Activated CD8-positive, alpha-beta memory T cell treated with anti-CD3 and anti-CD28 coated beads, Interleukin-2, amount 10 ng/mL, durations not matched to agents 7 days and 5 days (primary cell): ENCODE data around the gene MRFAP1. TPM values are rescaled to one million over a fixed set of nuclear protein-coding genes. Genes with fewer than 3 reads are reported as not detected.
"Not testable (repeated sequence)": the region's sequence is repeated elsewhere in the genome, so short reads cannot be mapped to it uniquely, and the experiment has no call there.

Source experiments
- ATAC-seq: fragments of 150-1000 bp; cut with Tn5 transposase; one replicate; pipeline ENCODE4 v1.10.0; 2021; ENCODE audit warnings: moderate library complexity
- CTCF ChIA-PET: fragments of 350-600 bp; sonication (Branson Sonifier 250); formaldehyde crosslinking; loops from one replicate; lab custom pipeline; 2021; ENCODE audit warnings: antibody characterized with exemption; lab: Charles Lee
- DNase-seq: peaks from one replicate; pipeline ENCODE4 v3.0.0-alpha.2; 2020
- H3K27ac Mint-ChIP-seq: one replicate; pipeline ENCODE4 v1.8.0; 2021; ENCODE audit warnings: mild to moderate bottlenecking, mixed read lengths
- H3K27me3 Mint-ChIP-seq: one replicate; pipeline ENCODE4 v1.8.0; 2021; ENCODE audit warnings: mixed read lengths
- H3K36me3 Mint-ChIP-seq: one replicate; pipeline ENCODE4 v1.8.0; 2021; ENCODE audit warnings: mild to moderate bottlenecking, mixed read lengths
- H3K4me1 Mint-ChIP-seq: one replicate; pipeline ENCODE4 v1.8.0; 2021; ENCODE audit warnings: mixed read lengths
- H3K4me3 Mint-ChIP-seq: one replicate; pipeline ENCODE4 v1.8.0; 2021; ENCODE audit warnings: mild to moderate bottlenecking, moderate library complexity, mixed read lengths
- H3K9me3 Mint-ChIP-seq: one replicate; pipeline ENCODE4 v1.8.0; 2022; ENCODE audit warnings: low read depth, mixed read lengths
- total RNA-seq, 2 experiments: library from RNA; stranded (reverse); gene quantifications; one replicate each; pipeline ENCODE4 v1.2.3, GENCODE V29; 2021

The MRFAP1 gene
- total RNA-seq, 2 experiments from 2014 or later, result 109 to 122 TPM

- CTCF ChIA-PET, result interaction anchor here (1.4 to 6.9 kb wide), 9 partner anchors 10 to 398 kb away, joined by 6 to 104 read pairs (median 16); partner anchors contain the start of genes BLOC1S4, MRFAP1 and TADA2B
- DNase-seq, H3K27me3 Mint-ChIP-seq: not testable (repeated sequence)
Measured at GRCh38 chr4:6672541-6673190, 32.2 kb downstream of the MRFAP1 start.

GRCh38 chr4:6673191-6673659, 32.7 kb downstream of the MRFAP1 start:
- Mint-ChIP-seq H3K4me1 (peaks cover 40% of the 10 kb centered on the region), H3K4me3 (peak overlapping the region; percentile 91), H3K36me3 (peaks cover 32% of the 10 kb centered on the region), H3K27ac (peak overlapping the region; percentile 98)
- peak; percentile 69 for DNase-seq
- H3K9me3 Mint-ChIP-seq, ATAC-seq, H3K27me3 Mint-ChIP-seq: not testable (repeated sequence)
- CTCF ChIA-PET, result interaction anchor here (1.4 to 6.9 kb wide), 11 partner anchors 10 to 398 kb away, joined by 5 to 104 read pairs (median 16); partner anchors contain the start of genes BLOC1S4, MRFAP1 and TADA2B

More at GRCh38 chr4:6672541-6673190, 32.2 kb downstream of the MRFAP1 start:
- not testable (repeated sequence) for ATAC-seq, H3K27ac Mint-ChIP-seq, H3K9me3 Mint-ChIP-seq, H3K4me3 Mint-ChIP-seq
- Mint-ChIP-seq H3K36me3 (peaks cover 30% of the 10 kb centered on the region), H3K4me1 (peaks cover 38% of the 10 kb centered on the region)

GRCh38 chr4:6673660-6674499, 33.4 kb downstream of the MRFAP1 start:
- Mint-ChIP-seq H3K27ac (peak overlapping the region; percentile 98), H3K4me3 (peak overlapping the region; percentile 91), H3K9me3 (no peaks in the 10 kb centered on the region), H3K4me1 (peaks cover 47% of the 10 kb centered on the region), H3K36me3 (peaks cover 38% of the 10 kb centered on the region), H3K27me3 (no peaks in the 10 kb centered on the region)
- ATAC-seq (peak; percentile 79), DNase-seq (peak; percentile 96)
- CTCF ChIA-PET, result interaction anchor here (1.0 to 6.9 kb wide), 19 partner anchors 9 to 397 kb away, joined by 3 to 104 read pairs (median 13); partner anchors contain the start of genes BLOC1S4, GRPEL1, MRFAP1 and MRFAP1L1

GRCh38 chr4:6674500-6675149, 34.1 kb downstream of the MRFAP1 start:
- CTCF ChIA-PET, result interaction anchor here (0.7 to 6.9 kb wide), 20 partner anchors 9 to 396 kb away, joined by 3 to 104 read pairs (median 11); partner anchors contain the start of genes BLOC1S4, GRPEL1, MRFAP1 and MRFAP1L1
- peaks cover 41% of the 10 kb centered on the region for H3K36me3 Mint-ChIP-seq
- peaks cover 49% of the 10 kb centered on the region for H3K4me1 Mint-ChIP-seq
- peak overlapping the region; percentile 98 for H3K27ac Mint-ChIP-seq
- peak; percentile 82 for DNase-seq
- H3K9me3 Mint-ChIP-seq, result no peaks in the 10 kb centered on the region
- H3K27me3 Mint-ChIP-seq, result no peaks in the 10 kb centered on the region
- H3K4me3 Mint-ChIP-seq, result peak overlapping the region; percentile 91
- peak; percentile 43 for ATAC-seq

GRCh38 chr4:6676722-6677558, 36.5 kb downstream of the MRFAP1 start:
- DNase-seq, result no peak
- peak overlapping the region; percentile 98 for H3K27ac Mint-ChIP-seq
- peaks cover 58% of the 10 kb centered on the region for H3K4me1 Mint-ChIP-seq
- no peak for ATAC-seq
- H3K4me3 Mint-ChIP-seq, result peak overlapping the region; percentile 91
- no peaks in the 10 kb centered on the region for H3K9me3 Mint-ChIP-seq
- H3K27me3 Mint-ChIP-seq, result no peaks in the 10 kb centered on the region
- CTCF ChIA-PET, result interaction anchor here (2.3 to 6.9 kb wide), 8 partner anchors 12 to 394 kb away, joined by 13 to 104 read pairs (median 43); partner anchors contain the start of genes BLOC1S4, MRFAP1L1 and S100P
- H3K36me3 Mint-ChIP-seq, result peaks cover 55% of the 10 kb centered on the region

GRCh38 chr4:6680372-6681034, 40.0 kb downstream of the MRFAP1 start:
- DNase-seq (no peak), ATAC-seq (no peak)
- Mint-ChIP-seq H3K4me3 (no peak overlapping the region), H3K9me3 (no peaks in the 10 kb centered on the region), H3K27ac (peak overlapping the region; percentile 38), H3K36me3 (peaks cover 46% of the 10 kb centered on the region), H3K4me1 (peaks cover 52% of the 10 kb centered on the region), H3K27me3 (no peaks in the 10 kb centered on the region)
- CTCF ChIA-PET, result interaction anchor here (0.6 to 1.9 kb wide), 11 partner anchors 9 to 403 kb away, joined by 3 to 12 read pairs (median 3); partner anchors contain the start of genes MRFAP1L1 and S100P

GRCh38 chr4:6681191-6681590, 40.7 kb downstream of the MRFAP1 start:
- H3K27ac Mint-ChIP-seq, result no peak overlapping the region
- no peaks in the 10 kb centered on the region for H3K27me3 Mint-ChIP-seq
- H3K4me3 Mint-ChIP-seq, result no peak overlapping the region
- peaks cover 39% of the 10 kb centered on the region for H3K36me3 Mint-ChIP-seq
- CTCF ChIA-PET, result interaction anchor here (0.7 to 1.9 kb wide), 12 partner anchors 9 to 39 kb away, joined by 3 to 12 read pairs (median 4); partner anchors contain the start of genes MRFAP1L1 and S100P
- no peak for DNase-seq
- H3K9me3 Mint-ChIP-seq, result no peaks in the 10 kb centered on the region
- no peak for ATAC-seq
- peaks cover 48% of the 10 kb centered on the region for H3K4me1 Mint-ChIP-seq

GRCh38 chr4:6682862-6683590, 42.5 kb downstream of the MRFAP1 start:
- no peak for DNase-seq
- Mint-ChIP-seq H3K36me3 (peaks cover 29% of the 10 kb centered on the region), H3K27me3 (no peaks in the 10 kb centered on the region), H3K9me3 (no peaks in the 10 kb centered on the region), H3K4me3 (no peak overlapping the region), H3K27ac (no peak overlapping the region), H3K4me1 (peaks cover 47% of the 10 kb centered on the region)
- CTCF ChIA-PET, result interaction anchor here (0.8 to 1.7 kb wide), 3 partner anchors 8 to 19 kb away, joined by 3 to 9 read pairs (median 5); no protein-coding TSS in a partner anchor
- no peak for ATAC-seq

GRCh38 chr4:6684656-6685055, 44.2 kb downstream of the MRFAP1 start:
- no peak for ATAC-seq
- CTCF ChIA-PET, result interaction anchor here (1.8 kb wide), 1 partner anchor 10 kb away, joined by 6 read pairs; no protein-coding TSS in a partner anchor
- Mint-ChIP-seq H3K4me1 (peaks cover 54% of the 10 kb centered on the region), H3K36me3 (peaks cover 25% of the 10 kb centered on the region), H3K27ac (no peak overlapping the region), H3K4me3 (no peak overlapping the region), H3K9me3 (no peaks in the 10 kb centered on the region), H3K27me3 (no peaks in the 10 kb centered on the region)
- DNase-seq, result no peak

GRCh38 chr4:6686104-6686787, 45.8 kb downstream of the MRFAP1 start:
- Mint-ChIP-seq H3K4me3 (no peak overlapping the region), H3K27ac (peak overlapping the region; percentile 49), H3K4me1 (peaks cover 61% of the 10 kb centered on the region), H3K36me3 (peaks cover 10% of the 10 kb centered on the region), H3K9me3 (no peaks in the 10 kb centered on the region), H3K27me3 (no peaks in the 10 kb centered on the region)
- no peak for DNase-seq
- CTCF ChIA-PET, result interaction anchor here (0.7 to 5.6 kb wide), 5 partner anchors 11 to 22 kb away, joined by 3 to 104 read pairs (median 3); partner anchors contain the start of gene MRFAP1L1
- ATAC-seq, result no peak
